WTC11 (cell line): Measurements from ENCODE around the gene KIFC3. TPM values are rescaled to one million over a fixed set of nuclear protein-coding genes. Genes with fewer than 3 reads are reported as not detected.

Experiments used
- ATAC-seq: fragments of 200-7000 bp; cut with Tn5 transposase; 2 replicates; pipeline ENCODE4 v1.10.0; 2021; ENCODE audit warnings: mild to moderate bottlenecking, moderate library complexity
- CTCF ChIA-PET: fragments of 300-600 bp; sonication (Branson Sonifier 250); formaldehyde crosslinking; loops from one replicate; lab custom pipeline; 2021; ENCODE audit warnings: antibody characterized with exemption; lab: Charles Lee
- POLR2A ChIA-PET: fragments of 350-600 bp; sonication (Branson Sonifier 250); formaldehyde crosslinking; loops from one replicate; lab custom pipeline; 2021; ENCODE audit warnings: antibody characterized with exemption; lab: Charles Lee
- DNase-seq: peaks from one replicate; pipeline ENCODE4 v3.0.0; 2021; ENCODE audit warnings: low spot score
- H3K27ac Mint-ChIP-seq: 2 replicates; pipeline ENCODE4 v1.8.0; 2021; ENCODE audit warnings: mixed read lengths
- H3K27me3 Mint-ChIP-seq: 2 replicates; pipeline ENCODE4 v1.8.0; 2021; ENCODE audit warnings: low read depth, mild to moderate bottlenecking, moderate library complexity, mixed read lengths
- H3K36me3 Mint-ChIP-seq: 2 replicates; pipeline ENCODE4 v1.8.0; 2021; ENCODE audit warnings: mixed read lengths
- H3K4me1 Mint-ChIP-seq: 2 replicates; pipeline ENCODE4 v1.8.0; 2022; ENCODE audit warnings: mixed read lengths
- H3K4me3 Mint-ChIP-seq: 2 replicates; pipeline ENCODE4 v1.8.0; 2021; ENCODE audit warnings: mild to moderate bottlenecking, moderate library complexity, mixed read lengths
- H3K9me3 Mint-ChIP-seq: 2 replicates; pipeline ENCODE4 v1.8.0; 2021; ENCODE audit warnings: mixed read lengths
- AFF4 ChIP-seq: sonication (generic); formaldehyde crosslinking; IDR thresholded peaks from 2 replicates; pipeline ENCODE4 v1.8.1; 2023; ENCODE audit warnings: mild to moderate bottlenecking, missing genetic modification reagents, borderline replicate concordance
- ATF2 ChIP-seq: sonication (generic); formaldehyde crosslinking; IDR thresholded peaks from 2 replicates; pipeline ENCODE4 v1.8.1; 2022; ENCODE audit warnings: low read depth, missing genetic modification reagents, borderline replicate concordance
- ATF3 ChIP-seq: sonication (generic); formaldehyde crosslinking; conservative IDR thresholded peaks from 2 replicates; pipeline ENCODE4 v1.8.1; 2022; ENCODE audit warnings: mild to moderate bottlenecking, missing genetic modification reagents
- CBFB ChIP-seq: sonication (generic); formaldehyde crosslinking; IDR thresholded peaks from 2 replicates; pipeline ENCODE4 v1.8.1; 2022; ENCODE audit warnings: mild to moderate bottlenecking, low read depth, missing genetic modification reagents
- EMX1 ChIP-seq: fragments of 250-450 bp; sonication (Bioruptor Pico); IDR thresholded peaks from 2 replicates; pipeline ENCODE4 v1.8.0; 2021; ENCODE audit warnings: mild to moderate bottlenecking
- FOXJ3 ChIP-seq: sonication (generic); formaldehyde crosslinking; IDR thresholded peaks from 2 replicates; pipeline ENCODE4 v1.9.0; 2021; ENCODE audit warnings: missing genetic modification reagents, mild to moderate bottlenecking, borderline replicate concordance
- GABPB1 ChIP-seq: sonication (generic); formaldehyde crosslinking; IDR thresholded peaks from 2 replicates; pipeline ENCODE4 v1.8.1; 2023; ENCODE audit warnings: mild to moderate bottlenecking, missing genetic modification reagents
- MAX ChIP-seq: sonication (generic); formaldehyde crosslinking; IDR thresholded peaks from 2 replicates; pipeline ENCODE4 v1.8.0; 2022; ENCODE audit warnings: mild to moderate bottlenecking, missing genetic modification reagents
- MLX ChIP-seq: sonication (generic); formaldehyde crosslinking; IDR thresholded peaks from 2 replicates; pipeline ENCODE4 v1.8.1; 2023; ENCODE audit warnings: mild to moderate bottlenecking, missing genetic modification reagents, moderate library complexity
- NFYB ChIP-seq: sonication (generic); formaldehyde crosslinking; conservative IDR thresholded peaks from 2 replicates; pipeline ENCODE4 v1.8.0; 2022; ENCODE audit warnings: low read depth, missing genetic modification reagents
- OVOL2 ChIP-seq: fragments of 250-450 bp; sonication (Bioruptor Pico); IDR thresholded peaks from 2 replicates; pipeline ENCODE4 v1.9.0; 2021; ENCODE audit warnings: mild to moderate bottlenecking, borderline replicate concordance
- PRDM15 ChIP-seq: sonication (generic); formaldehyde crosslinking; IDR thresholded peaks from 2 replicates; pipeline ENCODE4 v1.8.0; 2022; ENCODE audit warnings: missing genetic modification reagents
- TEAD4 ChIP-seq: sonication (generic); formaldehyde crosslinking; IDR thresholded peaks from 2 replicates; pipeline ENCODE4 v1.8.0; 2022; ENCODE audit warnings: mild to moderate bottlenecking, missing genetic modification reagents
- USF2 ChIP-seq: sonication (generic); formaldehyde crosslinking; IDR thresholded peaks from 2 replicates; pipeline ENCODE4 v1.8.1; 2023; ENCODE audit warnings: mild to moderate bottlenecking, missing genetic modification reagents, moderate library complexity
- ZNF138 ChIP-seq: sonication (generic); formaldehyde crosslinking; conservative IDR thresholded peaks from 2 replicates; pipeline ENCODE4 v1.8.1; 2022; ENCODE audit warnings: mild to moderate bottlenecking, moderate library complexity, missing genetic modification reagents
- ZNF232 ChIP-seq: sonication (generic); formaldehyde crosslinking; IDR thresholded peaks from 2 replicates; pipeline ENCODE4 v1.8.0; 2022; ENCODE audit warnings: mild to moderate bottlenecking, missing genetic modification reagents
- total RNA-seq: library from RNA; stranded (reverse); gene quantifications from 3 replicates; pipeline ENCODE4 v1.2.3, GENCODE V29; 2021

Gene KIFC3
- total RNA-seq, 1 experiment from 2014 or later: 11.6 TPM

GRCh38 chr16:57738844-57739243 lies 63.4 kb downstream of the KIFC3 start:
- CTCF ChIA-PET: no interaction called here
- H3K27me3 Mint-ChIP-seq: no peaks in the 10 kb centered on the region
- no peak overlapping the region for H3K27ac Mint-ChIP-seq
- ATAC-seq (no peak), DNase-seq (no peak)
- H3K4me1 Mint-ChIP-seq: peaks cover 15% of the 10 kb centered on the region
- no peaks in the 10 kb centered on the region for H3K9me3 Mint-ChIP-seq
- POLR2A ChIA-PET: no interaction called here
- H3K4me3 Mint-ChIP-seq: no peak overlapping the region
- no peaks in the 10 kb centered on the region for H3K36me3 Mint-ChIP-seq
- no peak for TF ChIP-seq ATF2

- DNase-seq: peak; percentile 36
- Mint-ChIP-seq H3K4me1 (peaks cover 12% of the 10 kb centered on the region), H3K4me3 (peak overlapping the region; percentile 98), H3K27ac (peak overlapping the region; percentile 63), H3K27me3 (peaks cover under 1% of the 10 kb centered on the region; the same call in 1 of the 2 replicates), H3K36me3 (no peaks in the 10 kb centered on the region), H3K9me3 (no peaks in the 10 kb centered on the region; the same call in 1 of the 2 replicates)
- peak; percentile 5 for ATAC-seq
- POLR2A ChIA-PET: interaction anchor here (1.3 kb wide), 1 partner anchor 39 kb away, joined by 3 read pairs; no protein-coding TSS in a partner anchor
- CTCF ChIA-PET: interaction anchor here (0.8 to 3.0 kb wide), 17 partner anchors 9 to 385 kb away, joined by 3 to 19 read pairs (median 3); partner anchors contain the start of genes ADGRG3 and KIFC3
- TF ChIP-seq TEAD4 (no peak), MLX (CRISPR knock-in tag) (no peak), FOXJ3 (no peak), NFYB (CRISPR knock-in tag) (no peak), EMX1 (CRISPR knock-in tag) (no peak), ZNF138 (CRISPR knock-in tag) (no peak), AFF4 (no peak), ATF3 (no peak), CBFB (CRISPR knock-in tag) (no peak), GABPB1 (CRISPR knock-in tag) (peak; percentile 94), USF2 (CRISPR knock-in tag) (peak; percentile 44), OVOL2 (CRISPR knock-in tag) (no peak), MAX (CRISPR knock-in tag) (peak; percentile 33; the same call in 1 of the 2 replicates), ZNF232 (CRISPR knock-in tag) (no peak), PRDM15 (CRISPR knock-in tag) (no peak)
Observed at GRCh38 chr16:57736419-57737351, 65.6 kb downstream of the KIFC3 start.
